H1 (cell line): ENCODE measurements around the gene FAM13C. TPM values are rescaled to one million over a fixed set of nuclear protein-coding genes. Genes with fewer than 3 reads are reported as not detected.

ENCODE experiments used
- CTCF ChIA-PET: fragments of 300-600 bp; sonication (Branson Sonifier 250); formaldehyde crosslinking; loops from one replicate; lab custom pipeline; 2021; ENCODE audit not compliant: partially characterized antibody; lab: Charles Lee
- POLR2A ChIA-PET: fragments of 300-600 bp; sonication (Branson Sonifier 250); formaldehyde crosslinking; loops from one replicate; lab custom pipeline; 2021; ENCODE audit warnings: inconsistent platforms; ENCODE audit not compliant: partially characterized antibody; lab: Charles Lee
- DNase-seq, 2 experiments: peaks; one replicate each; pipeline versions ENCODE4 v3.0.0 to v3.0.0-alpha.2; 2010 to 2022; ENCODE audit warnings: low spot score in 2 of 2, low read depth in 1 of 2, mixed read lengths in 1 of 2
- FAIRE-seq: peaks from 2 replicates; lab custom pipeline; 2011; peaks lifted over from hg19 to GRCh38; lab: Jason Lieb, UNC
- H2AFZ ChIP-seq: 2 replicates; pipeline ENCODE4 v1.8.1; 2012; ENCODE audit warnings: low read length, inconsistent platforms
- H2AK5ac ChIP-seq: 2 replicates; pipeline ENCODE4 v1.6.1; 2013; ENCODE audit warnings: low read depth, low read length
- H2BK120ac ChIP-seq: replicated peaks from 2 replicates; pipeline ENCODE3; 2013; ENCODE audit warnings: low read depth, low read length, inconsistent platforms
- H2BK12ac ChIP-seq: 2 replicates; pipeline ENCODE4 v1.6.1; 2013; ENCODE audit warnings: low read depth, low read length
- H2BK15ac ChIP-seq: 2 replicates; pipeline ENCODE4 v1.6.1; 2013; ENCODE audit warnings: low read length
- H2BK20ac ChIP-seq: 2 replicates; pipeline ENCODE4 v1.6.1; 2013; ENCODE audit warnings: low read length
- H2BK5ac ChIP-seq: 2 replicates; pipeline ENCODE4 v1.6.1; 2013; ENCODE audit warnings: low read depth, low read length
- H3K14ac ChIP-seq: 2 replicates; pipeline ENCODE4 v1.6.1; 2013; ENCODE audit warnings: inconsistent platforms; ENCODE audit not compliant: insufficient read length
- H3K18ac ChIP-seq: 2 replicates; pipeline ENCODE4 v1.6.1; 2013; ENCODE audit warnings: low read length; ENCODE audit errors: extremely low read depth
- H3K23ac ChIP-seq: 2 replicates; pipeline ENCODE4 v1.6.1; 2013; ENCODE audit warnings: inconsistent platforms; ENCODE audit not compliant: insufficient read length
- H3K23me2 ChIP-seq: 2 replicates; pipeline ENCODE4 v1.6.1; 2013; ENCODE audit warnings: low read depth, low read length
- H3K27ac ChIP-seq: 2 replicates; pipeline ENCODE4 v1.6.1; 2011; ENCODE audit warnings: low read depth, low read length, inconsistent platforms
- H3K27me3 ChIP-seq, 4 experiments: replicated peaks in 1 of 4; 1 replicate in 1 of 4; 2 replicates in 3 of 4; pipeline versions ENCODE4 v1.6.1 to v1.8.1; 2011 to 2013; ENCODE audit warnings: low read length in 3 of 4, mild to moderate bottlenecking in 3 of 4, inconsistent platforms in 2 of 4, mixed read lengths in 2 of 4, moderate library complexity in 1 of 4; ENCODE audit not compliant: control insufficient read depth in 3 of 4, insufficient read depth in 3 of 4; ENCODE audit errors: extremely low read depth in 1 of 4
- H3K36me3 ChIP-seq, 4 experiments: 2 replicates each; pipeline versions ENCODE4 v1.6.1 to v1.8.1; 2011 to 2013; ENCODE audit warnings: mild to moderate bottlenecking in 4 of 4, low read length in 3 of 4, moderate library complexity in 2 of 4, control low read depth in 1 of 4, inconsistent platforms in 1 of 4; ENCODE audit not compliant: insufficient read depth in 4 of 4, control insufficient read depth in 2 of 4
- H3K4ac ChIP-seq: replicated peaks from 2 replicates; pipeline ENCODE3; 2013; ENCODE audit warnings: low read length, low read depth, mixed read lengths, inconsistent platforms; ENCODE audit not compliant: insufficient read length
- H3K4me1 ChIP-seq, 4 experiments: replicated peaks in 1 of 4; 1 replicate in 1 of 4; 2 replicates in 3 of 4; pipeline versions ENCODE4 v1.6.1 to v1.8.1; 2011 to 2013; ENCODE audit warnings: low read length in 3 of 4, inconsistent platforms in 2 of 4, mixed read lengths in 1 of 4; ENCODE audit not compliant: insufficient read depth in 4 of 4, control insufficient read depth in 3 of 4
- H3K4me2 ChIP-seq, 2 experiments: 2 replicates each; pipeline versions ENCODE4 v1.6.1 to v1.8.1; 2011 to 2013; ENCODE audit warnings: low read depth in 2 of 2, low read length in 2 of 2, control low read depth in 1 of 2, inconsistent platforms in 1 of 2, mild to moderate bottlenecking in 1 of 2; ENCODE audit not compliant: insufficient read depth in 1 of 2
- H3K4me3 ChIP-seq, 4 experiments: fragments of 200-600, 300-600 bp in 1 of 4; sonication (generic), shearing (Covaris generic), sonication (Bioruptor Twin) in 1 of 4; 2 replicates each; pipeline versions ENCODE4 v1.5.1 to v1.8.1; 2011 to 2016; ENCODE audit warnings: low read length in 4 of 4, low read depth in 3 of 4, control low read depth in 2 of 4, inconsistent platforms in 2 of 4, mild to moderate bottlenecking in 2 of 4, mixed read lengths in 1 of 4, moderate library complexity in 1 of 4; ENCODE audit not compliant: insufficient read depth in 2 of 4; ENCODE audit errors: extremely low read depth in 1 of 4
- H3K56ac ChIP-seq: replicated peaks from 2 replicates; pipeline ENCODE3; 2013; ENCODE audit warnings: low read depth, mild to moderate bottlenecking, mixed read lengths, low read length, inconsistent platforms; ENCODE audit not compliant: insufficient read length
- H3K79me1 ChIP-seq: 2 replicates; pipeline ENCODE4 v1.6.1; 2013; ENCODE audit warnings: low read depth, low read length, control low read depth
- H3K79me2 ChIP-seq, 2 experiments: 2 replicates each; pipeline versions ENCODE4 v1.6.1 to v1.8.1; 2012 to 2013; ENCODE audit warnings: low read length in 2 of 2, mild to moderate bottlenecking in 2 of 2, inconsistent platforms in 1 of 2; ENCODE audit not compliant: insufficient read depth in 2 of 2, control insufficient read depth in 1 of 2
- H3K9ac ChIP-seq, 4 experiments: replicated peaks in 1 of 4; 1 replicate in 1 of 4; 2 replicates in 3 of 4; pipeline versions ENCODE4 v1.6.1 to v1.8.1; 2011 to 2013; ENCODE audit warnings: low read depth in 3 of 4, low read length in 3 of 4, control low read depth in 2 of 4, mild to moderate bottlenecking in 2 of 4, moderate library complexity in 2 of 4, inconsistent platforms in 1 of 4; ENCODE audit errors: extremely low read depth in 1 of 4
- H3K9me3 ChIP-seq, 2 experiments: 2 replicates each; pipeline versions ENCODE4 v1.6.1 to v1.8.1; 2012 to 2013; ENCODE audit warnings: mild to moderate bottlenecking in 2 of 2, moderate library complexity in 2 of 2, control low read depth in 1 of 2, inconsistent platforms in 1 of 2, low read depth in 1 of 2, low read length in 1 of 2, mixed read lengths in 1 of 2; ENCODE audit not compliant: insufficient read depth in 2 of 2
- H4K20me1 ChIP-seq, 2 experiments: replicated peaks in 1 of 2; 2 replicates each; pipeline versions ENCODE3 to v1.8.1; 2011 to 2013; ENCODE audit warnings: inconsistent platforms in 2 of 2, low read length in 2 of 2, mild to moderate bottlenecking in 1 of 2; ENCODE audit not compliant: insufficient read depth in 2 of 2, control insufficient read depth in 1 of 2
- H4K5ac ChIP-seq: 2 replicates; pipeline ENCODE4 v1.6.1; 2013; ENCODE audit warnings: low read length, low read depth, mixed read lengths, inconsistent platforms; ENCODE audit not compliant: insufficient read length
- H4K8ac ChIP-seq: 2 replicates; pipeline ENCODE4 v1.8.0; 2013; ENCODE audit warnings: mild to moderate bottlenecking, moderate library complexity, low read length, inconsistent platforms; ENCODE audit not compliant: insufficient read depth; ENCODE audit errors: extremely low read depth
- H4K91ac ChIP-seq: replicated peaks from 2 replicates; pipeline ENCODE3; 2013; ENCODE audit warnings: low read length, mixed read lengths, inconsistent platforms; ENCODE audit not compliant: insufficient read length
- NANOG ChIP-seq: IDR thresholded peaks from 2 replicates; pipeline ENCODE4 v1.6.1; 2011; ENCODE audit warnings: low read length, low read depth, mild to moderate bottlenecking, inconsistent platforms; ENCODE audit not compliant: insufficient read depth, poor library complexity, severe bottlenecking
- SIRT6 ChIP-seq: IDR thresholded peaks from one replicate; pipeline ENCODE4 v1.7.1; 2012; ENCODE audit warnings: low read length, inconsistent platforms
- SRF ChIP-seq: IDR thresholded peaks from 2 replicates; pipeline ENCODE4 v1.6.1; 2011; ENCODE audit warnings: mild to moderate bottlenecking, low read depth, low read length, moderate library complexity
- USF2 ChIP-seq: IDR thresholded peaks from 2 replicates; pipeline ENCODE4 v1.6.1; 2011; ENCODE audit warnings: low read length, improper control_type of control experiment
- ZNF274 ChIP-seq: IDR thresholded peaks from 2 replicates; pipeline ENCODE4 v1.7.0; 2012; ENCODE audit warnings: low read length, borderline replicate concordance; ENCODE audit errors: extremely low read depth
- WGBS, 2 experiments: shearing (Covaris generic) in 1 of 2; methylation state at CpG; one replicate each; pipeline versions ENCODE4 v1.1.6 to v1.1.7; 2013 to 2015; ENCODE audit warnings: low lambda C conversion rate in 2 of 2, mixed read lengths in 2 of 2, inconsistent platforms in 1 of 2, low coverage in 1 of 2, missing lambda C conversion rate in 1 of 2; ENCODE audit not compliant: insufficient replicate concordance in 2 of 2, insufficient coverage in 1 of 2, insufficient read length in 1 of 2; ENCODE audit errors: extremely low coverage in 1 of 2, missing lambda C conversion rate in 1 of 2; 5-methylcytosine and 5-hydroxymethylcytosine counted together
- polyA plus RNA-seq, 7 experiments: library from polyadenylated mRNA; depleted of rRNA in 3 of 7; stranded (reverse) in 5 of 7; unstranded in 2 of 7; fragments of >200 nt in 5 of 7; fragments of 200-250 nt in 2 of 7; gene quantifications; 1 replicate in 5 of 7; 2 replicates in 1 of 7; 4 replicates in 1 of 7; pipeline versions ENCODE4 v1.2.1 to v1.2.3, GENCODE V29; 2011 to 2013; ENCODE audit warnings: missing spikeins in 2 of 7, mixed read lengths in 2 of 7
- total RNA-seq: library from RNA; stranded (reverse); fragmentation: NEBNext Ultra II Directional; extraction: Animal tissue kit (Norgen Biotek cat#: 25700); gene quantifications from 2 replicates; pipeline ENCODE4 v1.2.1, GENCODE V29; 2021

Gene FAM13C
- total and polyA plus RNA-seq, 2 of the 8 experiments (the other 6 are each of a cell fraction or from before 2014, with no cell fraction given), result 0.56 to 0.62 TPM

DNA sequence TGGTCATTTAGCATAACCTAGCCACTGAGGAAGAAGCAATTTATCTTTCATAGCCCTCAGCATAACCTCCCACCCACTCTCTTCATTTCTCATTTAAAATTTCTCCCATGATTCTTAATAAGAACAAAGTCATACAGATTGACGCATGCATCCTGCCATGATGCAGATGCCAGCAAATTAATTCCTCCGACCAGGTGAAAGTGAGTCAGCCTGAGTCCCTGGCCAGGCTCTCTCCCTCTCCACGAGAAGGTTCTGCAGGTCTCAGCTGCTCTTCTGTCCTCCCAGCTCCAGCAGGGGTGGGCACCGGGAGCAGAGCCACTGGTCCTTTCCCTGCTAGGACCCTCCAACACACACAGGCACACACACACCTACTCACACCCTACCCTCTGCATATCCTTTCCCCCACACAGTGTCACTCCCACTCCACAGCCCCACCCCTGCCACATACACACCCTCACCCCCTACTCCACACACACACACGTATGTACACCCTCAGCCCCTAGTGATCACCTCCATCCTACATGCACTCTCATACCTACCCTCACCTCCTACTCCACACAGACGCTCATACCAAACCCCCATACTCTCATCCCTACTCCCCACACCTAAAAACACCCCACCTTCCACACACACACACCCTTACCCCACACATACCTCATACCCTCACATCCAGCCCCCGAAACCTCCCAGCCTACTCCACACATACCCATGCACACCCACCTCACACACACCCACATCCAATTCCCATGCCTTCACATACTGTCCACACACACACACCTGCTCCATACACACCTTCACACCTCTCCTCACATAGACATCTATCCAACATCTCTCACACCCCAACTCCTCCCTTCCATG, 78.0 kb downstream of the FAM13C start:
- peaks cover 7% of the 10 kb centered on the region; the same call in 1 of the 2 replicates for H3K23me2 ChIP-seq
- no peak overlapping the region for H3K18ac ChIP-seq
- H3K14ac ChIP-seq, result no peak overlapping the region
- H3K27ac ChIP-seq, result no peak overlapping the region
- H3K4me2 ChIP-seq, result no peak overlapping the region
- peaks cover under 1 to 4% (median 2%) of the 10 kb centered on the region in 4 experiments; a peak in 4 of 7 replicates for H3K4me1 ChIP-seq
- CTCF ChIA-PET, result interaction anchor here (1.0 kb wide), 1 partner anchor 72 kb away, joined by 3 read pairs; no protein-coding TSS in a partner anchor
- H3K4ac ChIP-seq, result peak overlapping the region; percentile 88
- H3K23ac ChIP-seq, result no peak overlapping the region
- POLR2A ChIA-PET, result no interaction called here
- H3K79me1 ChIP-seq, result no peaks in the 10 kb centered on the region
- peak overlapping the region; percentile 13; the same call in 1 of the 2 replicates for H2BK12ac ChIP-seq
- no peak overlapping the region for H4K5ac ChIP-seq
- H3K79me2 ChIP-seq, result no peaks in the 10 kb centered on the region
- 93 to 100% methylated on average over 1 to 7 of the region's 7 CpGs for WGBS, 2 experiments
- H4K20me1 ChIP-seq, result no peaks in the 10 kb centered on the region
- H3K4me3 ChIP-seq, result no peak overlapping the region
- DNase-seq (no peak), FAIRE-seq (no peak)
- peak overlapping the region; percentile 43; the same call in 1 of the 2 replicates for H2BK20ac ChIP-seq
- H3K56ac ChIP-seq, result no peak overlapping the region
- H4K91ac ChIP-seq, result no peak overlapping the region
- no peak overlapping the region for H2AK5ac ChIP-seq
- H2BK5ac ChIP-seq, result 0 out of 2 replicates have a peak overlapping the region, but pooled peaks have one; percentile 19
- H2AFZ ChIP-seq, result no peak overlapping the region; the same call in 1 of the 2 replicates
- no peak overlapping the region; a peak in 1 of 7 replicates for H3K9ac ChIP-seq
- 0 out of 2 replicates have a peak overlapping the region, but pooled peaks have one; percentile 40 for H2BK15ac ChIP-seq
- no peak overlapping the region for H2BK120ac ChIP-seq
- H4K8ac ChIP-seq, result no peak overlapping the region
- H3K9me3 ChIP-seq, result no peaks in the 10 kb centered on the region
- H3K36me3 ChIP-seq, result no peaks in the 10 kb centered on the region
- H3K27me3 ChIP-seq, result no peaks in the 10 kb centered on the region
- no peak for TF ChIP-seq SRF
- no peak for TF ChIP-seq USF2
- no peak for TF ChIP-seq SIRT6
- no peak for TF ChIP-seq NANOG
- TF ChIP-seq ZNF274, result no peak
